ENCODE measurements around the gene DMD.

DNA sequence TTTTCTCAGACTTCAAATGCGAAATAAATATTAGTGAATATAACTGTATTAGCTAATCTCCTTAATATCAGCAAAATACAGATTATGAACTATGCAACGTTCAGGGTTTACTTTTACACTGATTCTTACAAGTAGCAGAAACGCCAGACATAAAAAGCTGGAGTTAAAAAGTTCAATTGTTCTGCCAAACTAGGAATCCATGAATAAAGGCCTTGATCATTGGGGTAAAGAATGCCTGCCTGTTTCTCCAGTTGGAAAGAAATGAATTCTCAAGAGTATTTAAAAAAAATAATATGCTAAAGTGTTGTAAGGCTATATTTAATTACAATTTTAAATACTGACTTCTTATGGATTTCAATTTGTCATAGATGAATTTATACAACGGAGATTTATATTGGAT, 612.2 kb downstream of the DMD start:
- TF ChIP-seq POLR2A (IDR thresholded peaks at IDR 0.05) = no peak
- TF ChIP-seq, protein P1, sequence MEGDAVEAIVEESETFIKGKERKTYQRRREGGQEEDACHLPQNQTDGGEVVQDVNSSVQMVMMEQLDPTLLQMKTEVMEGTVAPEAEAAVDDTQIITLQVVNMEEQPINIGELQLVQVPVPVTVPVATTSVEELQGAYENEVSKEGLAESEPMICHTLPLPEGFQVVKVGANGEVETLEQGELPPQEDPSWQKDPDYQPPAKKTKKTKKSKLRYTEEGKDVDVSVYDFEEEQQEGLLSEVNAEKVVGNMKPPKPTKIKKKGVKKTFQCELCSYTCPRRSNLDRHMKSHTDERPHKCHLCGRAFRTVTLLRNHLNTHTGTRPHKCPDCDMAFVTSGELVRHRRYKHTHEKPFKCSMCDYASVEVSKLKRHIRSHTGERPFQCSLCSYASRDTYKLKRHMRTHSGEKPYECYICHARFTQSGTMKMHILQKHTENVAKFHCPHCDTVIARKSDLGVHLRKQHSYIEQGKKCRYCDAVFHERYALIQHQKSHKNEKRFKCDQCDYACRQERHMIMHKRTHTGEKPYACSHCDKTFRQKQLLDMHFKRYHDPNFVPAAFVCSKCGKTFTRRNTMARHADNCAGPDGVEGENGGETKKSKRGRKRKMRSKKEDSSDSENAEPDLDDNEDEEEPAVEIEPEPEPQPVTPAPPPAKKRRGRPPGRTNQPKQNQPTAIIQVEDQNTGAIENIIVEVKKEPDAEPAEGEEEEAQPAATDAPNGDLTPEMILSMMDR (IDR thresholded peaks at IDR 0.05) = no peak

Measured in ovary (tissue), 3 donors.